WTC11 (cell line): Measurements from ENCODE around the gene FOXI3. TPM values are rescaled to one million over a fixed set of nuclear protein-coding genes. Genes with fewer than 3 reads are reported as not detected.

Source experiments
- ATAC-seq: fragments of 200-7000 bp; cut with Tn5 transposase; 2 replicates; pipeline ENCODE4 v1.10.0; 2021; ENCODE audit warnings: mild to moderate bottlenecking, moderate library complexity
- Bru-seq: library from RNA; stranded (reverse); fragments of 400-500 nt; gene quantifications from one replicate; lab custom pipeline; 2021; lab: Mats Ljungman, UMichigan
- CTCF ChIA-PET: fragments of 300-600 bp; sonication (Branson Sonifier 250); formaldehyde crosslinking; loops from one replicate; lab custom pipeline; 2021; ENCODE audit warnings: antibody characterized with exemption; lab: Charles Lee
- POLR2A ChIA-PET: fragments of 350-600 bp; sonication (Branson Sonifier 250); formaldehyde crosslinking; loops from one replicate; lab custom pipeline; 2021; ENCODE audit warnings: antibody characterized with exemption; lab: Charles Lee
- DNase-seq: peaks from one replicate; pipeline ENCODE4 v3.0.0; 2021; ENCODE audit warnings: low spot score
- H3K27ac Mint-ChIP-seq: 2 replicates; pipeline ENCODE4 v1.8.0; 2021; ENCODE audit warnings: mixed read lengths
- H3K27me3 Mint-ChIP-seq: 2 replicates; pipeline ENCODE4 v1.8.0; 2021; ENCODE audit warnings: low read depth, mild to moderate bottlenecking, moderate library complexity, mixed read lengths
- H3K36me3 Mint-ChIP-seq: 2 replicates; pipeline ENCODE4 v1.8.0; 2021; ENCODE audit warnings: mixed read lengths
- H3K4me1 Mint-ChIP-seq: 2 replicates; pipeline ENCODE4 v1.8.0; 2022; ENCODE audit warnings: mixed read lengths
- H3K4me3 Mint-ChIP-seq: 2 replicates; pipeline ENCODE4 v1.8.0; 2021; ENCODE audit warnings: mild to moderate bottlenecking, moderate library complexity, mixed read lengths
- H3K9me3 Mint-ChIP-seq: 2 replicates; pipeline ENCODE4 v1.8.0; 2021; ENCODE audit warnings: mixed read lengths
- ATF3 ChIP-seq: sonication (generic); formaldehyde crosslinking; conservative IDR thresholded peaks from 2 replicates; pipeline ENCODE4 v1.8.1; 2022; ENCODE audit warnings: mild to moderate bottlenecking, missing genetic modification reagents
- E2F5 ChIP-seq: sonication (generic); formaldehyde crosslinking; IDR thresholded peaks from 2 replicates; pipeline ENCODE4 v1.8.1; 2022; ENCODE audit warnings: mild to moderate bottlenecking, moderate library complexity, missing genetic modification reagents
- ETV6 ChIP-seq: sonication (generic); formaldehyde crosslinking; IDR thresholded peaks from 2 replicates; pipeline ENCODE4 v1.8.1; 2022; ENCODE audit warnings: mild to moderate bottlenecking, missing genetic modification reagents
- GTF2I ChIP-seq: fragments of 250-450 bp; sonication (Bioruptor Pico); conservative IDR thresholded peaks from 2 replicates; pipeline ENCODE4 v1.4.0; 2021; ENCODE audit warnings: mild to moderate bottlenecking
- HMGXB4 ChIP-seq: sonication (generic); formaldehyde crosslinking; IDR thresholded peaks from 2 replicates; pipeline ENCODE4 v1.8.1; 2023; ENCODE audit warnings: mild to moderate bottlenecking, moderate library complexity, missing genetic modification reagents
- IRF1 ChIP-seq: sonication (generic); formaldehyde crosslinking; IDR thresholded peaks from 2 replicates; pipeline ENCODE4 v1.8.0; 2023; ENCODE audit warnings: missing genetic modification reagents
- IRF2 ChIP-seq: sonication (generic); formaldehyde crosslinking; IDR thresholded peaks from 2 replicates; pipeline ENCODE4 v1.8.0; 2022; ENCODE audit warnings: low read depth, missing genetic modification reagents, borderline replicate concordance
- MLX ChIP-seq: sonication (generic); formaldehyde crosslinking; IDR thresholded peaks from 2 replicates; pipeline ENCODE4 v1.8.1; 2023; ENCODE audit warnings: mild to moderate bottlenecking, missing genetic modification reagents, moderate library complexity
- NFATC4 ChIP-seq: fragments of 250-450 bp; sonication (Bioruptor Pico); IDR thresholded peaks from 2 replicates; pipeline ENCODE4 v1.9.0; 2021; ENCODE audit warnings: mild to moderate bottlenecking
- PREB ChIP-seq: sonication (generic); formaldehyde crosslinking; IDR thresholded peaks from 2 replicates; pipeline ENCODE4 v1.8.1; 2022; ENCODE audit warnings: mild to moderate bottlenecking, missing genetic modification reagents, moderate library complexity, borderline replicate concordance
- PRRX2 ChIP-seq: fragments of 250-450 bp; sonication (Bioruptor Pico); IDR thresholded peaks from 2 replicates; pipeline ENCODE4 v1.8.0; 2021; ENCODE audit warnings: mild to moderate bottlenecking
- RELA ChIP-seq: sonication (generic); formaldehyde crosslinking; IDR thresholded peaks from 2 replicates; pipeline ENCODE4 v1.8.1; 2022; ENCODE audit warnings: missing genetic modification reagents, mild to moderate bottlenecking, borderline replicate concordance
- SMAD3 ChIP-seq: sonication (generic); formaldehyde crosslinking; IDR thresholded peaks from 2 replicates; pipeline ENCODE4 v1.8.0; 2022; ENCODE audit warnings: missing genetic modification reagents, mild to moderate bottlenecking, borderline replicate concordance
- SMAD4 ChIP-seq: sonication (generic); formaldehyde crosslinking; IDR thresholded peaks from 2 replicates; pipeline ENCODE4 v1.8.0; 2022; ENCODE audit warnings: mild to moderate bottlenecking, missing genetic modification reagents
- SP1 ChIP-seq: sonication (generic); formaldehyde crosslinking; conservative IDR thresholded peaks from 2 replicates; pipeline ENCODE4 v1.8.1; 2022; ENCODE audit warnings: missing genetic modification reagents
- USF1 ChIP-seq: sonication (generic); formaldehyde crosslinking; IDR thresholded peaks from 2 replicates; pipeline ENCODE4 v1.8.0; 2022; ENCODE audit warnings: mild to moderate bottlenecking, missing genetic modification reagents
- ZBTB43 ChIP-seq: sonication (generic); formaldehyde crosslinking; IDR thresholded peaks from 2 replicates; pipeline ENCODE4 v1.8.1; 2023; ENCODE audit warnings: mild to moderate bottlenecking, missing genetic modification reagents
- ZNF219 ChIP-seq: sonication (generic); formaldehyde crosslinking; IDR thresholded peaks from 2 replicates; pipeline ENCODE4 v1.8.0; 2023; ENCODE audit warnings: missing genetic modification reagents, mild to moderate bottlenecking, borderline replicate concordance
- ZNF281 ChIP-seq: sonication (generic); formaldehyde crosslinking; IDR thresholded peaks from 2 replicates; pipeline ENCODE4 v1.8.0; 2023; ENCODE audit warnings: mild to moderate bottlenecking, missing genetic modification reagents
- ZNF396 ChIP-seq: fragments of 250-450 bp; sonication (Bioruptor Pico); IDR thresholded peaks from 2 replicates; pipeline ENCODE4 v1.8.0; 2021; ENCODE audit warnings: mild to moderate bottlenecking, moderate library complexity, borderline replicate concordance
- ZNF425 ChIP-seq: fragments of 250-450 bp; sonication (Bioruptor Pico); conservative IDR thresholded peaks from 2 replicates; pipeline ENCODE4 v1.9.0; 2021; ENCODE audit warnings: mild to moderate bottlenecking
- long read RNA-seq, 3 experiments: library from RNA in 1 of 3; library from capped mRNA in 1 of 3; library from polyadenylated mRNA in 1 of 3; unstranded in 2 of 3; stranded (forward) in 1 of 3; transcript quantifications; one replicate each; pipeline ENCODE4 v2.0.0, GENCODE V29; 2021
- total RNA-seq: library from RNA; stranded (reverse); gene quantifications from 3 replicates; pipeline ENCODE4 v1.2.3, GENCODE V29; 2021

The FOXI3 gene
- total RNA-seq: 13.4 to 14.0 TPM (median 13.5 TPM) in 3 replicates
- percentile 81 among the genes with signal in this experiment for Bru-seq, nascent RNA
- long read RNA-seq, experiment 1, transcript FOXI3-201 (2 exons, 2,804 nt): major isoform, 26 of 27 reads
- long read RNA-seq, experiment 1, partial matches to known transcripts: 1 of 27 reads
- long read RNA-seq, experiment 1, other reads (novel, unspliced or antisense): 0 of 27 reads
- long read RNA-seq, experiment 2, partial matches to known transcripts: 0 of 3 reads
- long read RNA-seq, experiment 2, other reads (novel, unspliced or antisense): 2 of 3 reads
- long read RNA-seq, experiment 3: 0 reads

GRCh38 chr2:88452565-88452905 lies at the start of gene FOXI3:
Gene FOXI3, minus strand, starts transcription at chr2:88452693. Its CDS starts 158 bp downstream, at chr2:88452535.
- CTCF ChIA-PET: interaction anchor here (1.1 kb wide), 1 partner anchor 19 kb away, joined by 3 read pairs; no protein-coding TSS in a partner anchor
- H3K4me1 Mint-ChIP-seq: peaks cover 23% of the 10 kb centered on the region
- H3K9me3 Mint-ChIP-seq: no peaks in the 10 kb centered on the region
- H3K27me3 Mint-ChIP-seq: peaks cover 36% of the 10 kb centered on the region
- POLR2A ChIA-PET: no interaction called here
- peak; percentile 47 for DNase-seq
- H3K36me3 Mint-ChIP-seq: peaks cover 14% of the 10 kb centered on the region
- ATAC-seq: peak; percentile 79
- peak within 1 kb of the TSS; percentile 97 for H3K4me3 Mint-ChIP-seq
- H3K27ac Mint-ChIP-seq: peak within 1 kb of the TSS; percentile 92
- TF ChIP-seq SMAD3 (CRISPR knock-in tag) (no peak), ZNF425 (no peak), PRRX2 (no peak), NFATC4 (no peak), ZNF281 (CRISPR knock-in tag) (no peak), ZNF396 (CRISPR knock-in tag) (no peak), GTF2I (CRISPR knock-in tag) (no peak), PREB (no peak), ZNF219 (CRISPR knock-in tag) (no peak), USF1 (CRISPR knock-in tag) (no peak), RELA (CRISPR knock-in tag) (no peak), ZBTB43 (no peak)

- DNase-seq (no peak), ATAC-seq (no peak)
- Mint-ChIP-seq H3K27ac (no peak overlapping the region), H3K27me3 (peaks cover 15% of the 10 kb centered on the region), H3K4me1 (peaks cover 9% of the 10 kb centered on the region; the same call in 1 of the 2 replicates), H3K36me3 (peaks cover 8% of the 10 kb centered on the region; the same call in 1 of the 2 replicates), H3K4me3 (no peak overlapping the region), H3K9me3 (peaks cover 26% of the 10 kb centered on the region)
- ChIA-PET POLR2A (no interaction called here), CTCF (interaction anchor here (0.9 to 1.0 kb wide), 2 partner anchors 169 to 309 kb away, joined by 3 to 4 read pairs; no protein-coding TSS in a partner anchor)
- no peak for TF ChIP-seq ETV6 (CRISPR knock-in tag)
- no peak for TF ChIP-seq MLX (CRISPR knock-in tag)
- TF ChIP-seq SMAD4 (CRISPR knock-in tag): no peak
- TF ChIP-seq IRF1 (CRISPR knock-in tag): no peak
- no peak for TF ChIP-seq IRF2 (CRISPR knock-in tag)
- no peak for TF ChIP-seq HMGXB4
- no peak for TF ChIP-seq E2F5 (CRISPR knock-in tag)
- no peak for TF ChIP-seq ATF3 (CRISPR knock-in tag)
- TF ChIP-seq ZNF219 (CRISPR knock-in tag): no peak
- no peak for TF ChIP-seq SP1 (CRISPR knock-in tag)
- no peak for TF ChIP-seq RELA (CRISPR knock-in tag)
Observed at GRCh38 chr2:88500691-88501090, 48.2 kb upstream of the FOXI3 start.
